Endothelial cell of umbilical vein (primary cell): Measurements from ENCODE around the gene PRM1.
A peak's percentile ranks its signal among the peaks of the same experiment; 100 is the strongest.

Experiments
- EZH2 ChIP-seq: IDR thresholded peaks from 2 replicates; pipeline ENCODE4 v1.6.1; 2012; ENCODE audit warnings: borderline replicate concordance, low read depth, mild to moderate bottlenecking, moderate library complexity, low read length, inconsistent platforms; ENCODE audit not compliant: severe bottlenecking
- FOS ChIP-seq: IDR thresholded peaks from 2 replicates; pipeline ENCODE4 v1.6.1; 2011; ENCODE audit warnings: mild to moderate bottlenecking, low read length, moderate library complexity, borderline replicate concordance; ENCODE audit not compliant: insufficient read depth
- POLR2A ChIP-seq: IDR thresholded peaks from 2 replicates; pipeline ENCODE4 v1.6.1; 2012; ENCODE audit warnings: low read depth, mild to moderate bottlenecking, control low read depth, low read length
- POLR2AphosphoS5 ChIP-seq: IDR thresholded peaks from 2 replicates; pipeline ENCODE4 v1.6.1; 2012; ENCODE audit warnings: low read depth, mild to moderate bottlenecking, control low read depth, low read length, moderate library complexity; ENCODE audit not compliant: insufficient read depth
- TF ChIP-seq, protein P1 (sequence below), 2 donors: IDR thresholded peaks; 1 replicate in 1 of 2; 2 replicates in 1 of 2; pipeline ENCODE4 v1.5.1; 2011; ENCODE audit warnings: low read length in 2 of 2, mild to moderate bottlenecking in 2 of 2, moderate library complexity in 2 of 2, control low read depth in 1 of 2, inconsistent platforms in 1 of 2, low read depth in 1 of 2; ENCODE audit not compliant: insufficient read depth in 1 of 2; ENCODE audit errors: extremely low read depth in 1 of 2
- TF ChIP-seq, protein P2 (sequence below): IDR thresholded peaks from 2 replicates; pipeline ENCODE4 v1.6.1; 2011; ENCODE audit not compliant: insufficient read depth, insufficient read length

DNA sequence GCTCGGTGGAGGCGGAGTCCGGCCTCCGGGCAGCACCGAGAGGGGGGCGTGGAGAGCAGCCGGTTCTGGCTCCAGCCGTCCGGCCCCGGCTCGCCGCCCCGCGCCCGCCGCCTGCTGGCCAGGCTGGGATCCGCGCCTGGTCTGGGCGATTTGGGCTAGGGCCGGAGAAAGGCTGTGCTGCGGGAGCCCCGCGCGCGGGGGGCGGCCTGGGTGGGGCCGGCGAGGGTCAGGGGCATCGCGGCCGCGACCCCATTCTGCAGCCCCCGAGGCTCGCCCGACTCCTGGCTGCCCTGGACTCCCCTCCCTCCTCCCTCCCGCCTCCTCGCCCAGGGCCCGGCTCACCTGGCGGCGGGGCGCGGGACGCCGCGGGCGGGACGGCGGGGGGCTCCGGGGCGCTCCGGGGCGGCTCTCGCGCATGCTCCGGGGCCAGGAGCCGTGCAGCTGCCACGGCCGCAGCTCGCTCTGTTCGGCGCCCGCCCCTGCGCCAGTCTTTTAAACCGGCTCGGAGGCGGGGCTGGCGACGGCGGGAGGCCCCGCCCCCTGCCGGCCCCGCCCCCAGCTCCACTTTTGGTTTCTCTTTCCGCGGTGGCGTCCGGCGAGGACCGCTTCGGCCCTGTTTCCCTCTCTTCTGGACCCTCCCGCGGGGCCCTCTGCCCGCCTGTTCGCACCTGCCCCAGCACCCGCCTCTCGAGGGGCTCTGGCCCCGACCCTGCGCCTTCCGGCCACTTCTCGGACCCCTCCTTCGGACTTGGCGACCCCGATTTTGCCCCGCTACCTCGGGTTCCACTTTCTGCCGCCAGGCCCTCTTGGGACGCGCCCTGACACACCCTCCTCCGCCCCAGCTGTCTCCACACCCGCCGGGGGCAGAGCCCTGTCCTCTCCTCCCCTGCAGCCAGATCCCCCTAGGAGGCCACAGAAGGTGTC is 25.1 kb downstream of the PRM1 start, which contains the start of gene SOCS1:
- TF ChIP-seq EZH2 (no peak), POLR2AphosphoS5 (peak; percentile 97), FOS (no peak), POLR2A (peak; percentile 97)
- TF ChIP-seq, protein P1, sequence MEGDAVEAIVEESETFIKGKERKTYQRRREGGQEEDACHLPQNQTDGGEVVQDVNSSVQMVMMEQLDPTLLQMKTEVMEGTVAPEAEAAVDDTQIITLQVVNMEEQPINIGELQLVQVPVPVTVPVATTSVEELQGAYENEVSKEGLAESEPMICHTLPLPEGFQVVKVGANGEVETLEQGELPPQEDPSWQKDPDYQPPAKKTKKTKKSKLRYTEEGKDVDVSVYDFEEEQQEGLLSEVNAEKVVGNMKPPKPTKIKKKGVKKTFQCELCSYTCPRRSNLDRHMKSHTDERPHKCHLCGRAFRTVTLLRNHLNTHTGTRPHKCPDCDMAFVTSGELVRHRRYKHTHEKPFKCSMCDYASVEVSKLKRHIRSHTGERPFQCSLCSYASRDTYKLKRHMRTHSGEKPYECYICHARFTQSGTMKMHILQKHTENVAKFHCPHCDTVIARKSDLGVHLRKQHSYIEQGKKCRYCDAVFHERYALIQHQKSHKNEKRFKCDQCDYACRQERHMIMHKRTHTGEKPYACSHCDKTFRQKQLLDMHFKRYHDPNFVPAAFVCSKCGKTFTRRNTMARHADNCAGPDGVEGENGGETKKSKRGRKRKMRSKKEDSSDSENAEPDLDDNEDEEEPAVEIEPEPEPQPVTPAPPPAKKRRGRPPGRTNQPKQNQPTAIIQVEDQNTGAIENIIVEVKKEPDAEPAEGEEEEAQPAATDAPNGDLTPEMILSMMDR (IDR thresholded peaks at IDR 0.05; ENCODE audit: extremely low read depth in 1 of 2, insufficient read depth in 1 of 2, low read depth in 1 of 2, low read length in 2 of 2), result peak; percentile 76 to 86
- TF ChIP-seq, protein P2, sequence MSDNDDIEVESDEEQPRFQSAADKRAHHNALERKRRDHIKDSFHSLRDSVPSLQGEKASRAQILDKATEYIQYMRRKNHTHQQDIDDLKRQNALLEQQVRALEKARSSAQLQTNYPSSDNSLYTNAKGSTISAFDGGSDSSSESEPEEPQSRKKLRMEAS, result no peak
